ENCODE data around the gene ILKAP.

ILKAP gene, protein sequence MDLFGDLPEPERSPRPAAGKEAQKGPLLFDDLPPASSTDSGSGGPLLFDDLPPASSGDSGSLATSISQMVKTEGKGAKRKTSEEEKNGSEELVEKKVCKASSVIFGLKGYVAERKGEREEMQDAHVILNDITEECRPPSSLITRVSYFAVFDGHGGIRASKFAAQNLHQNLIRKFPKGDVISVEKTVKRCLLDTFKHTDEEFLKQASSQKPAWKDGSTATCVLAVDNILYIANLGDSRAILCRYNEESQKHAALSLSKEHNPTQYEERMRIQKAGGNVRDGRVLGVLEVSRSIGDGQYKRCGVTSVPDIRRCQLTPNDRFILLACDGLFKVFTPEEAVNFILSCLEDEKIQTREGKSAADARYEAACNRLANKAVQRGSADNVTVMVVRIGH

GRCh38 chr2:238203094-238203972 lies at the start of gene ILKAP:
Gene ILKAP, minus strand, starts transcription at chr2:238203695. Its CDS starts 142 bp downstream, at chr2:238203553.
- DNase-seq (ENCODE audit: low read depth in 2 of 3, low spot score in 2 of 3), result peak; percentile 76 to 88 (median 83)

DNA sequence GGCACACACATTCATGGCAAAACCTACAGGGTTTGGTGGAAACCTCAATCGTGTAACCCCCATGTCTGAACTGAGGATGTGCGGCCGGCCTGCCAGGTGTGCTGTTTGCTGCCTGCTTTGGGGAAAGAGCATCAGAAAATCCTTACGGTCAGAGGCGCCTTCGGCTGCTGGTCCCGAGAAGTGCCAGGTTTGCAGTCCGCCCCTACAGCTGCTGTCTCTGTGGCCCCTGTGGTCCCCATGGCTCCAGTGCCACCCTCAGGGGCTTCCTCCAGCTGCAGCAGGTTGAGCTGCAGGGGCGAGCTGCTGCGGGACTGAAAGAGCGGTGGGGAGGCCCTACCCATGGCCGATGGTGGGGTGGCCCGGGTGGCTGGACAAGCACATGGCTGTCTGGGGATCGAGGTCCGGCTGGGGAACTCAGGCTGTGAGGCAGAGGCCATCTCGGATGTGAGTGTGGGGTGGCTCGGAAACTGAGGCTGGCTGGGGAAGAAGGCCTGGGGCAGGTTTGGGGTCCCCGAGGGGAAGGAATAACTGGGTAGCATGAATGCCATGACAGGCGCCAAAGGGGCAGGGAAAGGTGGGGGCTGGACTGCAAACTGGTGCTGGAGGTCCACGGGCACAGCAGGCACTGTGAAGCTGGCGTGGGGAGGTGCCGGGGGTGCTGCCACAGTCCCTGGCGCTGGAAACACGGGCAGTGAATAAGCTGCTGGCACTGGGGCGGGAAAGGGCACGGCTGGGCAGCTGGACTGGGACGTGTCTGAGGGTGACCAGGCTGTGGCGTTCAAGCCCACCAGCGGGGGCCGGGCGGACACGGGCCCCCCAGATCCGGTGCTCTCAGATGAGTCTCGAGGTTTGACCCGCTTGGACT lies 49.5 kb upstream of the ILKAP start:
- DNase-seq (ENCODE audit: low read depth in 2 of 3, low spot score in 2 of 3), result no peak

- no peak for DNase-seq (ENCODE audit: low read depth in 2 of 3, low spot score in 2 of 3)
Measured at GRCh38 chr2:238251986-238252385, 48.5 kb upstream of the ILKAP start.

DNA sequence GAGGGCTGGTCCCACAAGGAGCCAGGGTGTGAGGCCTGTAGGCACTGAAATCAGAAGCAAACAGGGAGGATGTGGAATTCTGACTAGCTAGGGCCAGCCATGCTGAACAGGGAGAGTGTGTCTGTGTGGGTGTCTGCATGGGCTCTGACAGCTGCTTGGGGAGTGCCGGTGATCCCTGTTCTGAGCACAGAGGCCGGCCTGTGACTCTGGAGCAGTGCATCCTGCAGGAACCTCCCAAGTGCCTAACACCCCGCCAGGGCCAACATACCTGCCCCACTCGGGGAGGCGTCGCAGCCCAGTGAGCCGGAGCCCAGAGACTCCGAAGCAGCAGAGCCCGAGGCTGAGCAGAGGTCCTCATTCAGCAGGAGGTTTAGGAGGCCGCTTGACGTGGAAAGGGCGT lies 47.8 kb upstream of the ILKAP start:
- DNase-seq (ENCODE audit: low read depth in 2 of 3, low spot score in 2 of 3), result no peak

GRCh38 chr2:238250896-238251295 lies 47.4 kb upstream of the ILKAP start:
- DNase-seq (ENCODE audit: low read depth in 2 of 3, low spot score in 2 of 3), result no peak

DNA sequence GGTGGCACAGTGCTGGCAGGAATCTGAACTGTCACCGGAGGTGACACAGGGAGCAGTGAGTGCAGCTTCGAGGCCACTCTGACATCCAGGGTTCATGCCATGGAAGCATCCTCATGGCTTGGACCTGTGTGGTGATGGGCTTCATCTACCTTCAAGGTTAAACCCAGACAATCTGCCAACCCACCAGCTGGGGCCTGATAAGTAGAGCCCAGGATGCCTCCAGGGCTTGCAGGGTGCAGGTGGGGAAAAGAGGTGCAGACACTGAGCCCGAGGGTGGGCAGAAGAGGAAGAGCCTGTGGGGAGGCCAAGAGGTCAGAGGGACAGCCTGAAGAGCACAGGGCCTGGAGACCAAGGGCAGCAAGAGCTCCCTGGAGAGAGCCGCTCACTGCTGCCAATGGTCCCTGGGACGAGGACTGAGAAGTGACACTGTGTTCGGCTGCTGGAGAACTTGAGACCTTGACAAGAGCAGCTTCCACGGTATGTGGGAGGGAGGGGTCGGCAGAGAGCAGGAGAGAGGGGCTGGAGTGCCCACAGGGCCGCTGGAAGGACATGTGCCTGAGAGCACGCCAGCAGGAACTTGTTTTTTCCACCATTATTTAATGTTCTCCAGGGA lies 44.5 kb upstream of the ILKAP start:
- no peak for DNase-seq (ENCODE audit: low read depth in 2 of 3, low spot score in 2 of 3)

GRCh38 chr2:238247002-238247822 lies 43.7 kb upstream of the ILKAP start:
- no peak for DNase-seq (ENCODE audit: low read depth in 2 of 3, low spot score in 2 of 3)

DNA sequence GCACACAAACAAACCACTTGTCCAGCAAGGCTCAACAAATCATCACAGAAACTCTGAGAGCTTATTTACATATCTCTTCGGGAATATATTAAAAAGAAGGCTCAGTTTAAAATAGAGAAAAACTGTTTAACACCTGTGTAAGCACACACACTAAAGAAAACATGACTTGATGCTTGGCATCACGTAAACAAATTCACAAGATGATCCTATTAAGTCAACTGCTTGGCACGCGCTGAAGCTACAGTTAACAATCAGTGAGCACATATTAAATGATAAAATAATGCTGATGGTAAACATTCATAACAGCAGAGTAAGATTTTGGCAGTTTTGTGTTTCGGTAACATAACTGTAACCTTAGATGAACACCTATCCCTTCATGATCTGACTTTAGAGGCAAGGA lies 40.7 kb upstream of the ILKAP start:
- DNase-seq (ENCODE audit: low read depth in 2 of 3, low spot score in 2 of 3), result no peak

DNA sequence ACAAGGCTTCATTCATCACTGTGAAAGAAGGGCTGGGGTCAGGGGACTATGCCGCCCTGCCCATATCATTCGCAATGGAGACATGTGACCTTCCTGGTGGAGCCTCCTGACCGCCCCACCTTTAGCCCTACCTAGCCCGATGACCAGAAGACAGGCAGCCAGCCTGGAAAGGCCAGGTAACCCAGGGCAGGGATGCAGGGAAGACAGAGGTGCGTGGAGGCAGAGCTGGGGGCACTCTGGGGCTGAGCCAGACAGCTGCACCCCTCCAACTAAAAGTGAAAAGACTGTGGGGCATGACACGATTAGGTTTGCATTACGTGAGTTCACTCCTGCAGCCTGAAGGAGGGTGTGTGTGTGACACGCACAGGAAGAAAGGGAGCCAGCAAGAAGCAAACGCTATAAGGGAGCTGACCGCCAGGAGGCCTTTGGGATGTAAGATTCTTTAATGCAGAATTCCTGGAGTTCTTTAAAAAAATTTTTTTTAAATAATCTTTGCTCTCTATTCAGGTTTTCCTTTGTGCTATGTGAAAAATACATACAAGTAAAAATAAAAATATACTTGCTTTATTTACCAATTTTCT lies 40.1 kb upstream of the ILKAP start:
- DNase-seq (ENCODE audit: low read depth in 2 of 3, low spot score in 2 of 3), result no peak

- no peak for DNase-seq (ENCODE audit: low read depth in 2 of 3, low spot score in 2 of 3)
Measured at GRCh38 chr2:238242731-238243495, 39.4 kb upstream of the ILKAP start.

- DNase-seq (ENCODE audit: low read depth in 2 of 3, low spot score in 2 of 3), result no peak
Measured at GRCh38 chr2:238241970-238242369, 38.5 kb upstream of the ILKAP start.

GRCh38 chr2:238240757-238241711 lies 37.5 kb upstream of the ILKAP start:
- no peak for DNase-seq (ENCODE audit: low read depth in 2 of 3, low spot score in 2 of 3)

GRCh38 chr2:238239863-238240756 lies 36.6 kb upstream of the ILKAP start, which contains the start of gene HES6:
Gene HES6, minus strand, starts transcription at chr2:238240038. Its CDS starts 133 bp downstream, at chr2:238239905.
- DNase-seq (ENCODE audit: low read depth in 2 of 3, low spot score in 2 of 3), result peak in 1 of 3 experiments; percentile 59

- no peak for DNase-seq (ENCODE audit: low read depth in 2 of 3, low spot score in 2 of 3)
Measured at GRCh38 chr2:238239543-238239862, 36.0 kb upstream of the ILKAP start.

GRCh38 chr2:238238766-238239542 lies 35.5 kb upstream of the ILKAP start:
- DNase-seq (ENCODE audit: low read depth in 2 of 3, low spot score in 2 of 3), result no peak

DNA sequence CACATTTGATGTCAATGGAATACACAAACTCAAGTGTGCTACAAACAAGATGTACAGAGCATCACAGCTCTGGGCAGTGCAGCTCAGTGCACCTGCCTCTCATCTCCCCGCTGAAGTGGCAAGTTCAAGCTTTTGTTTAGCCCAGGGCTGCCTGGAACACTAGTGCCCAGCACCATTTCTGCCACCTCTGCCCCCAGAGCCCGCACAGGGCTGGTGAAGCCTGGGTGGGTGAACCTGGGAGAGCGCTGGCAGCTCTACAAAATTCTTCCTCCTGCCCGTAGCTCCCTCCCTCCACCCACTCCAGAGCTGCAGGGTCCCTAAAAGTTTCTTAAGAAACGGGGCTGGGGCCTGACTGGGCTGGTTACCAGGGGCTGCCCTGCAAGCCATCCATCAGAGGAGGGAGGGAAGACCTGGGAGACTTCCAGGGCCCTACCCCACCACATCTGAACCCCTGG lies 34.8 kb upstream of the ILKAP start:
- DNase-seq (ENCODE audit: low read depth in 2 of 3, low spot score in 2 of 3), result no peak
